Stimulated activated naive CD8-positive, alpha-beta T cell treated with anti-CD3 and anti-CD28 coated beads, Interleukin-15, Interleukin-2, amounts not matched to agents 100 U/mL and 50 U/mL, for 24 hours (primary cell): ENCODE data around the gene LRRN2.
A peak's percentile ranks its signal among the peaks of the same experiment; 100 is the strongest.
"Not testable (repeated sequence)": the region's sequence is repeated elsewhere in the genome, so short reads cannot be mapped to it uniquely, and the experiment has no call there.

Experiments
- ATAC-seq: fragments of 150-1000 bp; cut with Tn5 transposase; one replicate; pipeline ENCODE4 v1.10.0; 2021
- DNase-seq: peaks from one replicate; pipeline ENCODE4 v3.0.0; 2021

Gene LRRN2

DNA sequence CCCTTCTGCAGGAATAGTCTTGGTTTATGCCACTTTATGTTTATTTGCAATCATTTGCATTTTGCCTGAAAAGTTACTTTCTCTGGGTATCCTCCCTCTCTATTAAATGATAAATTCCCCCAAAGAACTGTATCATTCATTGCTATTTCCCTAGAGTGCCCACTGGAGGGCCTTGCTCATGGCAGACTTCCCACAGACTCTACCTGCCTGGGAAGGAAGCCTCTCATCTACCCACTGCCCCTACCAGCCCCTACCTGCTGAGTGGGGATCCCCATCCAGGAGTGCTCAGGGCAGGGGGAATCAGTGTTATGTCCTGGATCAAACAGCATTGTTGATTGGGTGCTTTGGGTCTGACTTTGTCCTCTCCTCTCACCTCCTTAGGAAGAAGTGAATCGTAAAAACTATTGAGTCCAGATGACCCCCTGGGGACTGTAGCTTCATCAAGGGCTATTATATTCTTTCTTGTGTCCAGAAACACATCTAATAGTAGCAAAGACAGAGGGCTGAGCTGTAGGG, 6.8 kb upstream of the LRRN2 start:
- DNase-seq, result no peak
- no peak for ATAC-seq

GRCh38 chr1:204691328-204691730, 5.8 kb upstream of the LRRN2 start:
- not testable (repeated sequence) for DNase-seq, ATAC-seq

DNA sequence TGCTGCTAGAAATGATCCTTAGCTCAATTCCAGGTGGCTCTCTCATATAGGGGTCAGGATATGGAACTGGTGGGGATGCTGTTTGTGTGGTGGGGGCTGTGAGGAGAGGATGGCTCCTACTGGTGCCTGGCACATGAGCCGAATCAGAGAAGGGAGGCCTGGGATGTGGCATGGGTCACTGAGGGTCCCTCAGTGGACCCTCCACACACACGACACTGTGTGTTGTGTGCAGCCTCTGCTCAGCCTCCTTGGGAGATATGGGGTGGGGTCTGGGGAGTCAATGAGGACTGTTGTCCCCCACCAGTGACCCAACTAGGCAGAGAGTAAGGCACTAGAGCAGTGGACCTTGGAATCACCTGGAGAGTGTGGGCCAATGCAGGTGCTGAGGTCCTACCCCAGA, 3.2 kb upstream of the LRRN2 start:
- ATAC-seq (no peak), DNase-seq (no peak)

- no peak for DNase-seq
- ATAC-seq, result no peak
Measured at GRCh38 chr1:204688007-204688406, 2.5 kb upstream of the LRRN2 start.

DNA sequence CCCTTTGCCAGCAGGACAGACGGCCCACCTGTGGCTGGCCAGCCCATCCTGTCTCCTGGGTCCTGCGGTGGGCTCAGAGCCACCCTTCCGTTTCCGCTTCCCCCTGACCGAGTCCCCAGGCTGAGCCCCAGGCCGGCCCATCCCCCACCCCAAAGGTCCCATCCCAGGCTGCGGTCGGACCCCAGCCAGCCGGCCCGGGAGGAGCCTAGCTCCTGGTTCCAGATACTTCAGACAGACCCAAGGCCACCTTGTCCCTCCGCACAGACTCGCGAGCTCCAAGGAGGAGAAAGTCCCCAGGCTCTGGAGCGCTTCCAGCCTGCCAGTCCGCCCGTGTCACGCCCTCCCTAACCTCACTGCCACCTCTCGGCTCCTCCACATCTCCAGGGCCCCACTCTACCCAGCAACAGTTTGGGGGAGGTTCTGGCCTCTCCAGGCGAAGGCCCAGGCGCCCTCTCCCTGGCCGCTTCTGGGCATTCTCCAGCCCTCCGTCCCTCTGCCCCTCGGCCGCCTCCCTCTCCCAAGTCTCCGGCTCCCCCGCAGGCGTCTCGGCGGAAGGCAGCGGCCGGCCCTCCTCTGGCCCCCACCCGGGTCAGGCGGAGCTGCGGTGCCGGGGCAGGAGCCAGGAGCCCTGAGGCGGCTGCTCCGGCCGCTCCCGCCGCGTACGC, 835 bp downstream of the LRRN2 start:
- no peak for DNase-seq
- ATAC-seq, result peak; percentile 29

GRCh38 chr1:204684206-204684570, 1.4 kb downstream of the LRRN2 start:
- ATAC-seq (no peak), DNase-seq (no peak)

DNA sequence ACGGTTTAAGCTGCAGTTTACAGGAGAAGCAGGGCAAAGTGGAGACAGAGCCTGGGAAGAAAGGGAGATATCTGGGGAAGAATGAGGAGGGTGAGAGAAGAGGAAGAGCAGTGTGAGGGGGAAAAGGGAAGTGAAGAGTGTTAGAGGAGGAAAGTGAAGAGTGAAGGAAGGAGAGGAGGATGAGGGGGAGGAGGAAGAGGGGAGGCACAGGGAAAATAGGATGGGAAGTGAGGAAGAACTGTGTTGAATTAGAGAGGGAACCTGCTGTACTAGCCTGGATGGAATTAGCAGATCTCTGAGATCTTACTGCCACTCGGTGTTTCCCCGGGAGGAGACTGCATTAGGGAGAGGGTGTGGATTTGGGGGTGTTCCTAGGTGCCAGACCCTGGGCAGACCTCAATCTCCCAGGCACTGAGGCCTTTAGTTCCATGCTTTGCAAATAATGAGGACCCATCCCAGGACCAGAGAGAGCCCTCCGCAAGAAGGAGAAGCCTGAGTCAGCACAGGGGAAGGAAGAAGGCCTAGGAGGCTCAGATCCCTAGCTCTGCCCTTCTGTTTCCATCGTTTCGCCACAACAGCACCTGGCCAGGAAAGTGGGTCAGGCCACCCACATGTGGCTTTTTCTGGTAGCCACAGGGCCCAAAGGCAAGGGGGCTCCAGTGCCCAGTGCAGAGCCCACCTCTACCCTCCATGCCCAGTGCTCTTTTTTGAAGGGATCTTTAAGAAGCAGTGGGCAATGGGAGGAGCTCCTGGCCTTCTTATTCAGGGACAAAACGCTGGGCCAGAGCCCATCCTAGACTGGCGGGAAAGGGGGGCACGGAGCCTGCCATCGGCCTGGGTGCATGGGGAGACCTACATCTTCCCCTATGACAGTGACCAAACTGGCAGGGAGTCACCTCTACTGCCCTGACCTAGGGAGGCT, 2.0 kb downstream of the LRRN2 start:
- no peak for ATAC-seq
- DNase-seq, result no peak

DNA sequence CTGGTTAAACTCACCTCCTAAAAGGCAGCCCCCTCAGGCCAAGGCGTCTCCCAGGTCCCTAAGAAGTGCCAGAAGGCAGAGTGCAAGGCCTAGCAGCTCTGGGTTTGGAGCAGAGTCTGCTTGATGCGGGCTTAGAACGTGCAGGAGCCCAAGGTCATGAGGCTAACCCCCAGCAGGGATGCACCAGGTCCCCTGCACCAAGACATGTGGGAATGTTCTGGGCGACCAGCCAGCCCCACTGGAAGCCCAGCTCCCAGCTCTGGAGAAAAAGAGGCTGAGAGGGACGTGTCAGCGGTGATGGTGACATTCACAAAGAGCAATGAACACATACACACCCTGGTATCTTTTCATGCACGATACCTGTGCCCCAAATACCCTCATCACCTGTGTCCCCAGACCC, 5.1 kb downstream of the LRRN2 start:
- DNase-seq, result no peak
- ATAC-seq, result no peak

GRCh38 chr1:204680051-204680450, 5.5 kb downstream of the LRRN2 start:
- DNase-seq (no peak), ATAC-seq (no peak)

GRCh38 chr1:204678721-204679475, 6.6 kb downstream of the LRRN2 start:
- ATAC-seq (no peak), DNase-seq (no peak)

DNA sequence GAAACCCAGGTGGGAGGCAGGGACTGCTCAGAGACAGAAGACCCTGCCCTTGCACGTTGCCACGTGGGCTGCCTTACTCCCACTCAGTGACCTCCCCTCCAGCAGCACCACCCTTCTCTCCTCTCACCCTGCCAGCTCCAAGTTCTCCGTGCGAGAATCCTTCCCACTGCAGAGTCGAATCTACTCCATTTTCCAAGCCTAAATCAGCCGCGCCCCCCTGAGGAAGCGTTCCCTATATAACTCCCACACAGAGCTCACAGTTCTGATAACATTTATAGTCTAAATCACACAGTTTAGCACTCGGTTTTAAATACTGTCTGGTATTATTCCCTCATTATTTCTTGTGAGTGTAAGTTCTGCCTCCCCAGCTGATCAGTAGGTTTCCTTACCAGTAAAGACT, 7.7 kb downstream of the LRRN2 start:
- ATAC-seq, result no peak
- DNase-seq, result no peak

- ATAC-seq (no peak), DNase-seq (no peak)
Measured at GRCh38 chr1:204676043-204676442, 9.5 kb downstream of the LRRN2 start.

GRCh38 chr1:204673909-204674649, 11.5 kb downstream of the LRRN2 start:
- DNase-seq (no peak), ATAC-seq (no peak)

DNA sequence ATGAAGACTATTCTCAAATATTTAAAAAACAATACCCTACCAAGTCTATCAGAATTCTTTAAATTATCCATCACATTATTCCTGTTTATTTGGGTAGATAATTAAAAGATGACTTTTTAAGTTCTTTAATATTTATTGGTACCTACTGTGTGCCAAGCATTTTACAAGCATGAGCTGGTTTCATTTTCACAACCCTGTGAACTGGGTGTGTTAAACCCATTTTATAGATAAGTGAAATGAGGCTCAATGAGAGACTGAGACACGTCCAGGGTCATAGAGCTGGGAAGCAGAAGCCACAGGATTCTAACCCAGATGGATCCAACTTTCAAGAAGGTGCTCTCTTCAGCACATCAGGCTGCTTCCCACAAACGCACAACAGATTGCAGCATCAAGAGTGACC, 12.3 kb downstream of the LRRN2 start:
- ATAC-seq (no peak), DNase-seq (no peak)

GRCh38 chr1:204672482-204673121, 12.9 kb downstream of the LRRN2 start:
- no peak for ATAC-seq
- no peak for DNase-seq

DNA sequence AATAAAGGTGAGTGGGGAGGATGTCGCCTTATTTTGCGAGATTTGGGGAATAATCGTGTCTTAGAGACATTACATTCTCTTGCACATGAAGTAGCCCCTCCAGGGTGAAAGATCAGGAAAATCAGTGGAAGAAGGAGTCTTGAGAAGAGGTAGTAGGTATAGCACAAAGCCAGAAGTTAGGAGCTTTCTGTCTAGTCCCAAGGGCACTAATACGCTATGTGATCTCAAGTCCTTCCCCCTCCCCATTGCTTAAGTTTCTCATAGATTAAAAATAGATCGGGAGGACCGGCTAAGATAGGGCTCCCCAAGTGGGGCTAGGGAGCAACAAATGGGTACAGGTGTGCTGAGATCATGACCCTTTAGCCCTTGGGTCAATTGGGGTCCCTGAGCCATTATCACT, 13.5 kb downstream of the LRRN2 start:
- DNase-seq (no peak), ATAC-seq (no peak)

DNA sequence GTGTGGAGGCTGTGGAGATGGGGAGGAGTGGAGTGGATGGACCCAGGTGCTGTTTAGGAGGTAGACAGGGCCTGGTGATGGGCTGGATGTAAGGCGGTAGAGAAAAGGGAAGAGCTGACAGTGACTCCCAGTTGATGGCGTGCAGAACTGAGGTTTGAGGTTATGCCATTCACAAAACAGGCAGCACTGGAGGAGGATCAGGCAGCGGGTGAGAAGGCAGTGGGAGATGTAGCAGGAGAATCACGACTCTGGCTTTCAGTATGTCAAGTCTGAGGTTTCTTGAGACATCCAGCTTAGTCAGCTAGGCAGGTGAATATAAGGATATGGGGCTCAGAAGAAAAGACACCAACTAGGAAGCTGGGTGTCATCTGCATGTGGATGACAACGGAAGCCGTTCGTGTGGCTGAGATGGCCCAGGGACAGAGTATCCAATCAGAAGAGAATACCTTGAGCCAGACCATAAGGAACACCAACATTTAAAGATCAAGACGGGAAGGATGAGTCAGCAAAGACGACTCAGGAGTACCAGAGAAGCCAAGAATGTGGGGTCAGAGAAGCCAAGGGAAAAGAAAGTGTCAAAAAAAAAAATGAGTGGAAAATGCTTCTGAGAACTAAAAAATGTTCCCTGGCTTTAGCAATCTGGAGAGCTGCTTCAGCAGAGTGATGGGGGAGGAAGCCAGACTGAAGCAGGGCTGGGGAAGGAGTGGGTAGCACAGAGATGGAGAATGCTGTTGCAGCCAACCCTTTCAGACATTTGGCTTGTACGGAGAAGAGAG, 15.2 kb downstream of the LRRN2 start:
- DNase-seq, result no peak
- no peak for ATAC-seq

DNA sequence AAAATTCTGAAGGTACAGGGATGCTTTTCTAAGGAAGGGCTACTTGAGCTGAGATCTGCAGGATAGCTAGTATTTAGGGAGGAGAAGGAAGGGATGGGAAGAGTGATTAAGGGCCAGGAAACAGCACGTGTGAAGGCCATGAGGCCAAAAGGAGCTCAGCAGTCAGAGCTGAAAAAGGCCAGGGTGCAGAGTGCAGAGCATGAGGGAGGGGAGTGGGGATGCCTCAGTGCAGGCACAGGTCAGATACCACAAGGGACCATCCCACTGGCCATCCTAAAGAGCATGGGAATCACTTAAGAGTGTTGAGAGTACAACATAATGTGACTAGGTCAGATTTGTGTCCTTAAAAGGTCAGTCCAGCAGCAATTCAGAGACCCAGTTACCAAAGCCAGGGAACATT, 16.0 kb downstream of the LRRN2 start:
- ATAC-seq, result no peak
- DNase-seq, result no peak

DNA sequence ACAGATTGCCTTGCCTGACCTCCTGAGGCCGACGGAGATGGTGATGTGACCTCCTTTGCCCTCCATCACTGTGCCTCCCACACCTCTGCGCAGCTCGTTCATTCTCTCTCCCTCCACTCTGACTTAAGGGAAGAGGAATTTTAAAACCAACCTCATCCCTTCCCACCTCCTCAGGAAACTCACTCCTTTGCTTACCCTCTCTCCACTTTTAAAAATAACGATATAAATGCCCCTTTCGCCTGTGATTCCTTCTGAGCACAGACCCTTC, 21.2 kb downstream of the LRRN2 start:
- DNase-seq, result no peak

GRCh38 chr1:204663644-204664383, 21.7 kb downstream of the LRRN2 start:
- DNase-seq, result no peak
- no peak for ATAC-seq

More for the DNA sequence above, 21.2 kb downstream of the LRRN2 start:
- ATAC-seq, result no peak
